ENCODE measurements around the gene ITPR3. TPM values are rescaled to one million over a fixed set of nuclear protein-coding genes. Genes with fewer than 3 reads are reported as not detected.

ITPR3 gene
- total RNA-seq, 1 experiment from 2014 or later: 143 TPM

DNA sequence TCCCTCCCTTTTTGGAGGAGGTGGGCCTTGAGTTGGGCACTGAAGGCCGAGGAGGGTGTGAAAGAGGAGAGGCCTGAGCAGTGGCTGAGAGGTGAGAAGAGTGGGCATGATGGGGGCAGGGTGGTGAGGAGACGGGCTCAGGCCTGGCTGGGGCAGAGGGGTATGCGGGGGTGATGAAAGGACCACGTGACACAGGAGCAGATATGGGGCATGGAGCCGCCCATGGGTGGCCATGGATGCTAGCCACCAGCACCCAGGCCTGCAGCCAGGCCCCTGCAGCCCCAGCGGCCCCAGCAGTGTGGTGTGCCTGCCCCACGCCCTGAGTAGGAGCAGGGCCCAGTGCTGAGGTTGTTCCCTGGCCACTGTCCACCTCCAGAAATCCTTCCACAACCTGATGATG, 63.9 kb downstream of the ITPR3 start:
- TF ChIP-seq, protein P1, sequence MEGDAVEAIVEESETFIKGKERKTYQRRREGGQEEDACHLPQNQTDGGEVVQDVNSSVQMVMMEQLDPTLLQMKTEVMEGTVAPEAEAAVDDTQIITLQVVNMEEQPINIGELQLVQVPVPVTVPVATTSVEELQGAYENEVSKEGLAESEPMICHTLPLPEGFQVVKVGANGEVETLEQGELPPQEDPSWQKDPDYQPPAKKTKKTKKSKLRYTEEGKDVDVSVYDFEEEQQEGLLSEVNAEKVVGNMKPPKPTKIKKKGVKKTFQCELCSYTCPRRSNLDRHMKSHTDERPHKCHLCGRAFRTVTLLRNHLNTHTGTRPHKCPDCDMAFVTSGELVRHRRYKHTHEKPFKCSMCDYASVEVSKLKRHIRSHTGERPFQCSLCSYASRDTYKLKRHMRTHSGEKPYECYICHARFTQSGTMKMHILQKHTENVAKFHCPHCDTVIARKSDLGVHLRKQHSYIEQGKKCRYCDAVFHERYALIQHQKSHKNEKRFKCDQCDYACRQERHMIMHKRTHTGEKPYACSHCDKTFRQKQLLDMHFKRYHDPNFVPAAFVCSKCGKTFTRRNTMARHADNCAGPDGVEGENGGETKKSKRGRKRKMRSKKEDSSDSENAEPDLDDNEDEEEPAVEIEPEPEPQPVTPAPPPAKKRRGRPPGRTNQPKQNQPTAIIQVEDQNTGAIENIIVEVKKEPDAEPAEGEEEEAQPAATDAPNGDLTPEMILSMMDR (IDR thresholded peaks at IDR 0.05; ENCODE audit: unreplicated experiment): no peak
- H3K27ac Mint-ChIP-seq (ENCODE audit: unreplicated experiment): peak overlapping the region; percentile 21
- CTCF ChIA-PET: no interaction called here
- no peaks in the 10 kb centered on the region for H3K9me3 Mint-ChIP-seq (ENCODE audit: low read depth, unreplicated experiment)
- no peak for DNase-seq
- H3K27me3 Mint-ChIP-seq (ENCODE audit: unreplicated experiment): no peaks in the 10 kb centered on the region
- H3K4me1 Mint-ChIP-seq (ENCODE audit: low read depth, unreplicated experiment): no peaks in the 10 kb centered on the region
- H3K36me3 Mint-ChIP-seq (ENCODE audit: insufficient read depth, unreplicated experiment): peaks cover 66% of the 10 kb centered on the region
- BruUV-seq (replicated peaks): no TSS peak
- no peak overlapping the region for H3K4me3 Mint-ChIP-seq (ENCODE audit: low read depth, unreplicated experiment)
- intact Hi-C loops (cut with micrococcal nuclease; ENCODE audit: unreplicated experiment): no loop called here

DNA sequence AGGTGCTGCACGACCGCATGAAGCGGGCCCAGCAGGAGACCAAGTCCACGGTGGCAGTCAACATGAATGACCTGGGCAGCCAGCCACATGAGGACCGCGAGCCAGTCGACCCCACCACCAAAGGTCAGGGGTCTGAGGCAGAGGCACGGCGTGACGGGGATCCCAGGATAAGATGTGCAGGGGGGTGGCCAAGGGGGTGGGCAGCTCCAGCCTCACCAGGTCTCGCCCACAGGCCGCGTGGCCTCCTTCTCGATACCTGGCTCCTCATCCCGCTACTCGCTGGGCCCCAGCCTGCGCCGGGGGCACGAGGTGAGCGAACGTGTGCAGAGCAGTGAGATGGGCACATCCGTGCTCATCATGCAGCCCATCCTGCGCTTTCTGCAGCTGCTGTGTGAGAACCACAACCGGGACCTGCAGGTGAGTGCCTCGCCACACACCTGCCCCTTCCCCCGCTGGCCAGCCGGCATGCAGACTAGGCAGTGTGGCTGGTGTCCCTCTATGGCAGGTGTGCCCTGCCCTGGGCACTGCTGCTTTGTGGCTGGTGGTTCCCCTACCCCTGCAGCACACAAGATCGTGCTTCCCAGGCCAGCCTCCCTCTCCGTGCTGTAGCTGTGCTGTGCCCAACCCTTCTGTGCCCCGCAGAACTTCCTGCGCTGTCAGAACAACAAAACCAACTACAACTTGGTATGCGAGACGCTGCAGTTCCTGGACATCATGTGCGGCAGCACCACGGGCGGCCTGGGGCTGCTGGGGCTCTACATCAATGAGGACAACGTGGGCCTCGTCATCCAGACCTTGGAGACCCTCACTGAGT, 64.5 kb downstream of the ITPR3 start:
- CTCF ChIA-PET: no interaction called here

DNA sequence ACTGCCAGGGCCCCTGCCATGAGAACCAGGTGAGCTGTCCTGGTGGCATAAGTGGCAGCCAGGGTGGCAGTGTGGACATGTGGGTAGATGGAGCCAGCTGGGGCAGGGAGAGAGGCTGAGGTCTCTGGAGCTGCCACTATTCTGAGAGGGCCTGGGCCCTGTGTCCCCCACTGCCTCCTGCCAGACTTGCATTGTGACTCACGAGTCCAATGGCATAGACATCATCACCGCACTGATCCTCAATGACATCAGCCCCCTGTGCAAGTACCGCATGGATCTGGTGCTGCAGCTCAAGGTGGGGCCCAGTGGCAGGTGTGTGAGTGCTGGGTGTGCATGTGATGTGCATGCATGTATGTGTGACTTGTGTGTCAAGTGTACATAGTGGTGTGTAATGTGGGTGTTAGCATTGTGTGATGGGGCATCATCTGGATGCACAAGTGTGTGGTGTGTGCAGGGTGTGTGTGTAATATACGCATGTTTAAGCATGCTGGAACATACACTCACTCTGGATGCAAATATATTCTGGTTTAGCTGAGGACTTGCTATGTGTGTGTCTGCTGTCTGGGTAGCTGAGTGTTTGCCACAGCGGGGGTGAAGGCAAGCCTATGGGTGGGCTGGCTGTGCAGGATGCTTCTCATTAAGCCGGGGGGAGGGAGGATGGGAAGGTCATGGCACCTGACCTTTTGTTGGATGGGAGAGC, 65.3 kb downstream of the ITPR3 start:
- Mint-ChIP-seq H3K27ac (ENCODE audit: unreplicated experiment) (no peak overlapping the region), H3K4me3 (ENCODE audit: low read depth, unreplicated experiment) (no peak overlapping the region), H3K4me1 (ENCODE audit: low read depth, unreplicated experiment) (no peaks in the 10 kb centered on the region), H3K36me3 (ENCODE audit: insufficient read depth, unreplicated experiment) (peaks cover 64% of the 10 kb centered on the region), H3K9me3 (ENCODE audit: low read depth, unreplicated experiment) (no peaks in the 10 kb centered on the region), H3K27me3 (ENCODE audit: unreplicated experiment) (no peaks in the 10 kb centered on the region)
- TF ChIP-seq, protein P1 (IDR thresholded peaks at IDR 0.05; ENCODE audit: unreplicated experiment): no peak
- CTCF ChIA-PET: interaction anchor here (1.2 kb wide), 1 partner anchor 25 kb away, joined by 4 read pairs; the partner anchor contains the start of gene UQCC2
- intact Hi-C loops (cut with micrococcal nuclease; ENCODE audit: unreplicated experiment): no loop called here
- DNase-seq: no peak
- BruUV-seq (replicated peaks): no TSS peak

More for the DNA sequence above, 64.5 kb downstream of the ITPR3 start:
- peaks cover 64% of the 10 kb centered on the region for H3K36me3 Mint-ChIP-seq (ENCODE audit: insufficient read depth, unreplicated experiment)
- H3K27ac Mint-ChIP-seq (ENCODE audit: unreplicated experiment): no peak overlapping the region
- no peak overlapping the region for H3K4me3 Mint-ChIP-seq (ENCODE audit: low read depth, unreplicated experiment)
- H3K9me3 Mint-ChIP-seq (ENCODE audit: low read depth, unreplicated experiment): no peaks in the 10 kb centered on the region
- BruUV-seq (replicated peaks): TSS peak; percentile 63
- DNase-seq: no peak
- no peaks in the 10 kb centered on the region for H3K27me3 Mint-ChIP-seq (ENCODE audit: unreplicated experiment)
- no peaks in the 10 kb centered on the region for H3K4me1 Mint-ChIP-seq (ENCODE audit: low read depth, unreplicated experiment)
- TF ChIP-seq, protein P1 (IDR thresholded peaks at IDR 0.05; ENCODE audit: unreplicated experiment): no peak
- intact Hi-C loops (cut with micrococcal nuclease; ENCODE audit: unreplicated experiment): no loop called here

DNA sequence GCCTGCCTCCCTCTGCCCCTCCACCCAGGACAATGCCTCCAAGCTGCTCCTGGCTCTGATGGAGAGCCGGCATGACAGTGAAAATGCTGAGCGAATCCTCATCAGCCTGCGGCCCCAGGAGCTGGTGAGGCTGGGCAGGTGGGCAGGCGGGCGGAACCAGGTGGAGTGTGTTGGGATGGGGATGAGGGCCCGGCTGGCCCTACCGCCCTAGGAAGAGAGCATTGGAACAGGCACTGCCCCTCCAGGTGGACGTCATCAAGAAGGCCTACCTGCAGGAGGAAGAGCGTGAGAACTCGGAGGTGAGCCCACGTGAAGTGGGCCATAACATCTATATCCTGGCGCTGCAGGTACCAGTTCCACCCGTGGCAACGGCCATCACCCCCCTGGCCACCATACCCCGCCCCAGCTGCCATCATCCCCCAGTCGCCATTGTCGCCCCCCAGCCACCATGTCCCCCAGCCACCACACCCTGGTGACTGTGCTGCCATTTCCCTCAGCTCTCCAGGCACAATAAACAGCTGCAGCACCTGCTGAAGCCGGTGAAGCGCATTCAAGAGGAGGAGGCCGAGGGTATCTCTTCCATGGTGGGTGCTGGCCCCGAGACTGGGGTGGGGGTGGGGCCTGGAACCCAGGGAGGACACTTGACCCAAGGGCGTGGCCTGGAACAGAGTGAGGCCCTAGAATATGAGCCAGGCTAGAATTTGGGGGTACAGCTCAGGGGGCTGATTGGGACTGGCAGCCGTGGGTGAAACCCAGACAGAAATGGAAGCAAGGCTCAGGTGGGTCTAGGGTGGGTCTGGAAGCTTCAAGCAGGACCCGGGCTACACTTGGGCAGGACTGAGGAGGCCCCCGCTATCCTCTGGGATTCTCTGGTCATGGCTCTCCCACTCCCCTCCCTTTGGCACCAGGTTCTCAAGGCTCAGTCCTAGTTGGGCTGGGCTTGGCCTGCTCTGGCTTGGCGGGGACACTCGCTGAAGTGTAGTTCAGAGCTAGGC, 66.2 kb downstream of the ITPR3 start:
- DNase-seq: no peak
- no peaks in the 10 kb centered on the region for H3K27me3 Mint-ChIP-seq (ENCODE audit: unreplicated experiment)
- TF ChIP-seq, protein P1 (IDR thresholded peaks at IDR 0.05; ENCODE audit: unreplicated experiment): no peak
- no peaks in the 10 kb centered on the region for H3K4me1 Mint-ChIP-seq (ENCODE audit: low read depth, unreplicated experiment)
- intact Hi-C loops (cut with micrococcal nuclease; ENCODE audit: unreplicated experiment): no loop called here
- H3K9me3 Mint-ChIP-seq (ENCODE audit: low read depth, unreplicated experiment): no peaks in the 10 kb centered on the region
- no peak overlapping the region for H3K4me3 Mint-ChIP-seq (ENCODE audit: low read depth, unreplicated experiment)
- no TSS peak for BruUV-seq (replicated peaks)
- H3K36me3 Mint-ChIP-seq (ENCODE audit: insufficient read depth, unreplicated experiment): peaks cover 70% of the 10 kb centered on the region
- CTCF ChIA-PET: interaction anchor here (1.2 kb wide), 1 partner anchor 24 kb away, joined by 4 read pairs; the partner anchor contains the start of gene UQCC2
- no peak overlapping the region for H3K27ac Mint-ChIP-seq (ENCODE audit: unreplicated experiment)
